NCI-H345 (cell line): ENCODE data around the gene PSMD11.

Experiments used
- DNase-seq: peaks from one replicate; lab custom pipeline; 2025; lab: John Stamatoyannopoulos, UW

PSMD11 gene

GRCh38 chr17:32467949-32468348, 23.6 kb downstream of the PSMD11 start:
- DNase-seq, result no peak

- no peak for DNase-seq
Measured at GRCh38 chr17:32470405-32471167, 26.3 kb downstream of the PSMD11 start.

- no peak for DNase-seq
Measured at GRCh38 chr17:32471652-32472051, 27.3 kb downstream of the PSMD11 start.

- DNase-seq, result no peak
Measured at GRCh38 chr17:32475258-32475657, 30.9 kb downstream of the PSMD11 start.

- DNase-seq, result no peak
Measured at GRCh38 chr17:32477220-32477619, 32.9 kb downstream of the PSMD11 start.

GRCh38 chr17:32479074-32479617, 34.8 kb downstream of the PSMD11 start:
- no peak for DNase-seq

- DNase-seq, result no peak
Measured at GRCh38 chr17:32481193-32481592, 36.9 kb downstream of the PSMD11 start.

- no peak for DNase-seq
Measured at GRCh38 chr17:32482568-32483320, 38.4 kb downstream of the PSMD11 start.

GRCh38 chr17:32483451-32484019, 39.2 kb downstream of the PSMD11 start:
- peak; percentile 78 for DNase-seq

GRCh38 chr17:32484041-32484461, 39.7 kb downstream of the PSMD11 start:
- DNase-seq, result no peak

GRCh38 chr17:32484628-32485027, 40.3 kb downstream of the PSMD11 start:
- DNase-seq, result no peak

- DNase-seq, result no peak
Measured at GRCh38 chr17:32485261-32486110, 41.2 kb downstream of the PSMD11 start.

GRCh38 chr17:32486111-32486700, 41.9 kb downstream of the PSMD11 start:
- peak; percentile 92 for DNase-seq

- peak; percentile 85 for DNase-seq
Measured at GRCh38 chr17:32486701-32487472, 42.6 kb downstream of the PSMD11 start, which contains the start of gene CDK5R1. CDK5R1 (plus strand) TSS chr17:32486993; CDS start chr17:32487621, 628 bp downstream.

- no peak for DNase-seq
Measured at GRCh38 chr17:32487473-32488176, 43.3 kb downstream of the PSMD11 start.

- no peak for DNase-seq
Measured at GRCh38 chr17:32488177-32488542, 43.9 kb downstream of the PSMD11 start.

GRCh38 chr17:32488604-32489180, 44.4 kb downstream of the PSMD11 start:
- no peak for DNase-seq

GRCh38 chr17:32489320-32490100, 45.2 kb downstream of the PSMD11 start:
- no peak for DNase-seq

GRCh38 chr17:32490101-32490482, 45.8 kb downstream of the PSMD11 start:
- no peak for DNase-seq
